Stimulated activated CD4-positive, alpha-beta T cell treated with anti-CD3 and anti-CD28 coated beads, Interleukin-1b, Interleukin-23, amount 100 ng/mL, for 1 hour (primary cell): ENCODE measurements around the gene ZNF148.
"Not testable (repeated sequence)": the region's sequence is repeated elsewhere in the genome, so short reads cannot be mapped to it uniquely, and the experiment has no call there.

Experiments used
- DNase-seq, 2 donors: peaks; one replicate each; pipeline ENCODE4 v3.0.0-alpha.2; 2020; ENCODE audit warnings: low read depth in 2 of 2

ZNF148 gene, protein sequence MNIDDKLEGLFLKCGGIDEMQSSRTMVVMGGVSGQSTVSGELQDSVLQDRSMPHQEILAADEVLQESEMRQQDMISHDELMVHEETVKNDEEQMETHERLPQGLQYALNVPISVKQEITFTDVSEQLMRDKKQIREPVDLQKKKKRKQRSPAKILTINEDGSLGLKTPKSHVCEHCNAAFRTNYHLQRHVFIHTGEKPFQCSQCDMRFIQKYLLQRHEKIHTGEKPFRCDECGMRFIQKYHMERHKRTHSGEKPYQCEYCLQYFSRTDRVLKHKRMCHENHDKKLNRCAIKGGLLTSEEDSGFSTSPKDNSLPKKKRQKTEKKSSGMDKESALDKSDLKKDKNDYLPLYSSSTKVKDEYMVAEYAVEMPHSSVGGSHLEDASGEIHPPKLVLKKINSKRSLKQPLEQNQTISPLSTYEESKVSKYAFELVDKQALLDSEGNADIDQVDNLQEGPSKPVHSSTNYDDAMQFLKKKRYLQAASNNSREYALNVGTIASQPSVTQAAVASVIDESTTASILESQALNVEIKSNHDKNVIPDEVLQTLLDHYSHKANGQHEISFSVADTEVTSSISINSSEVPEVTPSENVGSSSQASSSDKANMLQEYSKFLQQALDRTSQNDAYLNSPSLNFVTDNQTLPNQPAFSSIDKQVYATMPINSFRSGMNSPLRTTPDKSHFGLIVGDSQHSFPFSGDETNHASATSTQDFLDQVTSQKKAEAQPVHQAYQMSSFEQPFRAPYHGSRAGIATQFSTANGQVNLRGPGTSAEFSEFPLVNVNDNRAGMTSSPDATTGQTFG

DNA sequence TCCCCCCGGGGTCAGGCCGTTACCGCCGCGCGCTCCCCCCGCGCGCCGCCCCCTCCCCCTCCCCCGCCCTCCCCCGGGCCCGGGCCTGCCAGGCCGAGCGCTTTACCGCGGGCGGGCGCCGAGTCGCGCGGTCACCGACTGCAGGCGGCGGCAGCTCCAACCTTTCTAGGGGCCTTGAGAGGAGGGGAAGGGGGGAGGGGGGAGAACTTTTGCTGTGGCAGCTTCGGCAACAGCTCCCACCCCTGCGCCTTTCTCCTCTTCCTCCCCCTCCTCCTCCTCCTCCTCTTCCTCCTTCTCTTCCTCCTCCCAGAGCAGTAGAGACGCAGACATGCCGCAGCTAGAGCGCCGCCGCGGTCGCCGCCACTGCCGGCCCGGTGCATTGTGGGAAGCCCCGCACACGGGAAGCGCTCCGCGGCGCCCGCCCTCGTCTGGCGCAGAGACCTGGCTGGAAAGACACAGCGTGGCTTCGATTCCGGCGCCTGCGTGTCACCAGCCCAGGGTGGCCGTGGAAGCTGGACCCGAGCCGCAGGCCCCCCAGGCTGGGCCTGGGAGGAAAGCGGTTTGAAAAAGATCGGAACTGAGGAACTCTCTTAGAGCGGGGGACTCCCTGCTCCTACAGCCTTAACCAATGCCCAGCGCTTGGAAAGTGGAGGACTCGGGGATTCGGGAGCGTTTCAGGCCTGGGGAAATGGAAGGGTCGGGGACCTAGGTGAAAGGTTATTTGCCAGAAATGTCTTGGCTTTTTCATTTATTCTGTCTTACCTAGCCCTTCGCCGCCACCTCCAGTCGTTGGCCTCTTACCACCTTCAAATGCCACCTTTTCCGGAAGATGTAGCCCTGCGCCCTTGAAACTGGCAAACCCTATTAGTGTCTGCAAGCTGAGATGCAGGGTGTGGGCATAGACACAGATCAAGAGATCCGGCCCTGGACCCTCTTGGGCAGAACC, at the start of gene ZNF148:
ZNF148 (minus strand) TSS at position 330 of the 946 bp plus-strand sequence. CDS start 61,685 bp downstream, outside the sequence.
- DNase-seq = peak; percentile 69 to 75

DNA sequence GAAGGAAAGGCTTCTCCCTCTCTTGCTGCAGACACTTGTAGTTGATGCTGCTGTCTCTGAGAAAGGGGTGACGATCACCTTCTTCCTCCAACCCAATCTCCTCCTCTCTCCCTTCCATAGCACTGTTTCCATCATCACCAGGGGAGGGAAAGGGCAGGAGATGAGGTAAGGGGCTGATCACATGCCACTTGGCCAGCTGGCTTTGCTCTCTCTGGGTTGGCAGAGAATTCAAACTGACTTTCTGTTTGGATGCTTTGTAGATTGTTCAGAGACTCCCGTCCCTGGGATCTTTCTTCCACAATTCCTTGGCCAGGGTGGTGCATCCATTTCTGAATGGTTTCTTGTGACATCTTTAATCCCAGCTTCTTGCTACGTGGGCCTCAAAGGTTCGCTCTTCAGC, 43.2 kb upstream of the ZNF148 start:
- no peak for DNase-seq

DNA sequence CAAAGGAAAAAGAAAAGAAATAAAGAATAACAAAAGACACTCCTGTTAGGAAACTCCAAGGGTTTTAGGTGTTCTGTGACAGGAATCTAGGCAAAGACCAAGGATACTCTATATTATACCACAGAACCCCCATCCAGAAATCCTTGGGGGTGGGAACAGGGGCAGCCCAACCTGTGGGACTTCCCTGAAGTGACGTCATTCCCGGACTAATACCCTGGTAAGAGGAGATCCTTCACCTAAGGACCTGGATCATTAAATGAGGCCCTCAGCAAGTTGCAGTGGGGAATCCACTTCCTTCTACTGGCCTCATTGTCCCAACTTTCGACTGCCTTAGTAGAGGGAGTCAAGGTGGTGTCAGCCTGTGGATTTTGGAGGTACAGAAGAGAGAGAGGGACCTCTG, 41.1 kb upstream of the ZNF148 start:
- DNase-seq = no peak

DNA sequence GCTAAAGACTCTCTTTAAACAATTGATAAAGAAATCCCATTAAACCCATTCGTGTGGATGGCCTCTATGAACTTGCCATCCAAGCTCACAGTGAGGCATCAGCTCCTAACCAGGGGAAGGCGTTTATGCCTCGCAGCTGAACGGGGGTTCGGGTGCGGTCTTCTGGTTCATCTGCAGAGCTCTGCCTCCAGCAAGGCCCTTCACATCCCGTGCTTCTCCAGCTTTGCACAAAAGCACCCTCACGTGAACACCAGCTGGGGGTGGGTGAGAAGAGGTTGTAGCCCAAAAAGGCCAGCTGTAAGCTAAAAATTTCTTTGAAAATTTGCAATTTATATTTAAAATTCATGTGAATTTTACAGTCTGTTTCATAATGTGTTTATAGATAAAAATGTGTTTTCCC, 39.5 kb upstream of the ZNF148 start:
- no peak for DNase-seq

DNA sequence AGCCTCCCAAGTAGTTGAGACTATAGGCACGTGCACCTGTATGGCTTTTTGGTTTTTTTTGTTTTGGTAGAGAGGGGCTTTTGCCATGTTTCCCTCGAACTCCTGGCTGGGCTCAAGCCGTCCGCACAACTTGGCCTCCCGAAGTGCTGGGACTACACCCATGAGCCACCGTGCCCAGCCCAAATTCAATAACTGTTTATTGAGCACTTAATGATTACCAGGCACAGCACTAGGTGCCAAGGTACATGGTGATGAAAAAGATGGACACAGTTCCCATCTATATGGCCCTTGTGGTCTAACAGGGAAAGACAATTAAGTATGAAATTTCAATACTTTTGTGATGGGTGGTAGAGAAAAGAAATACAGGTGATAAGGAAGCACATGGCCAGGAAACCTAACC, 35.8 kb upstream of the ZNF148 start:
- DNase-seq = no peak

DNA sequence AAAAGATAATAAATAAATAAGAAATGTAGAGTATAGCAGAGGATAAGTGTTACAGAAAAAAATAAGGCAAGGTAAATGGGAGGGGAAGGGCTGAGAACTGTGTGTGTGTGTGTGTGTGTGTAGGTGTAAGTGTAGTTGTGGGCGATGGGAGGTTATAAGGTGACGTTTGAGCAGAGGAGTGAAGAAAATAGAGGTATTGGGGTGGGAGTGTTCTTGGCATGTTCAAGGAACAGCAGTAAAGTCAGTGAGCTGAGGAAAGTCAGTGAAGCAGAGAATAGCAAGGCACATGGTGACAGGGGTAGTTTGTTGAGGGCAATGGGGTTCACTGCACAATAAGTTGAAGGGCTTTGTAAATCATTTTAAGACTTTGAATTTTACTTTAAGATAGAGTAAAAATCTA, 30.9 kb upstream of the ZNF148 start:
- no peak for DNase-seq

DNA sequence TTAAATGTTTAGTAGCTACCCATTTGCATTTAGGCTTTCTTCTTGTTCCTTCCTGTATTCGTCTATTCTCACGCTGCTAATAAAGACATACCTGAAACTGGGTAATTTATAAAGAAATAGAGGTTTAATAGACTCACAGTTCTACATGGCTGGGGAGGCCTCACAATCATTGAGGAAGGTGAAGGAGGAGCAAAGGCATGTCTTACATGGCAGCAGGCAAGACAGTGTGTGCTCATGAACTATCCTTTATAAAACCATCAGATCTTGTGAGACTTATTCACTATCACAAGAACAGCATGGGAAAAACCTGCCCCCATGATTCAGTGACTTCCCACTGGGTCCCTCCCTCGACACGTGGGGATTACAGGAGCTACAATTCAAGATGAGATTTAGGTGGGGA, 30.4 kb upstream of the ZNF148 start:
- not testable (repeated sequence) for DNase-seq

DNA sequence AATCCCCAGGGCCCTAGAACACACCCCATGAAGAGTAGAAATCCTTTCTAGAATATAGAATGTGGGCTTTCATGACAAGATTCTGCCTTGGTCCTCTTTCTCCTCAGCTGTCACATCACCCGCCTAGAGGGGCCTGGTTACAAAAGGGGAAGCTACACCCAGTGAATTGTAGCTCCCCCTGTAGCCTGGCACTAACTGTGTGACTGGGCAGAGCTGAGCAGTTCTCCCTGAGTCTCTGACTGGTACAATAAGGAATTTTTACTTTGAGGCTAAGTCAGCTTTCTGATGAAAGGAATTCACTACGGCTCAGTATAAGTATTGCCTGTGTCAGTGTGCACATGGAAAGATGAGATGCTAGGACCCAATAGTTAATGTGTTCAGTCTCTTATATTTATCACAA, 28.7 kb upstream of the ZNF148 start:
- no peak for DNase-seq

DNA sequence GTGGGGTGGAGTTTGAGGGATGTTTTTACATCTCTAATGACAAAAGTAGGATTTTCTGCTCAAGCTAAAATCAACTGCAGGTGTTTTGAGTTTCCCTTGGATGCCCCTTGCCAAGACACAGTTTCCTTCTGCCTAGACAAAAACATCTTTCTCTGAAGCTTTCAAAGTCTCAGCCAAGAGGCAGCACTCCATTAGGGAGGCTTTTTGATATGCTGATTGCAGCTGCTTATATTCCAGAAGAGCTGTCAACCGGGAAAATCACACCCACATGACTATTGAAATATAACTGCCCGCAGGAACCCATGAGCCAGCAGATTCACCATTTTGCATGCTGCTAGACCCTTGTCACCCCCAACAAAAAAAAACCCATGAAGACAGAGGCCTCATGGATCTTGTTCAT, 27.5 kb upstream of the ZNF148 start:
- no peak for DNase-seq

DNA sequence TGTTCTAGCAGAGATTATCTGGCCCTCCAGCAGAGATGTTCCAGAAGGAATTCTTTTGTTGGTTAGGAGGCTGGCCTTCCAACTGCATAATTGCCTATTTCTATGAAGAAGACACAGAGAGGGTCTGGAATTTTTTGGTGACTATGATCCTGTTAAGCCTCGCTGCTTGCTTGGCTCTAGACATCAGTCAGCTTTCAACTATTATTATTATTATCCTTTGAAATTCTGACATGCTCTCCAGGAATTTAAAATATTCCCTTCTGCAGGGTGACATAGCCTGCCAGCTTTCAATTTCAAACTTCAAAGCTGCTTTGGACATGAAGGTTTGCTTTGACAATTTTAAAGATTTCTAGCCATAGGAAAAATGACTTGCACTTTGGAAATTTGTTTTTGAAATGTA, 26.3 kb upstream of the ZNF148 start:
- DNase-seq = no peak

DNA sequence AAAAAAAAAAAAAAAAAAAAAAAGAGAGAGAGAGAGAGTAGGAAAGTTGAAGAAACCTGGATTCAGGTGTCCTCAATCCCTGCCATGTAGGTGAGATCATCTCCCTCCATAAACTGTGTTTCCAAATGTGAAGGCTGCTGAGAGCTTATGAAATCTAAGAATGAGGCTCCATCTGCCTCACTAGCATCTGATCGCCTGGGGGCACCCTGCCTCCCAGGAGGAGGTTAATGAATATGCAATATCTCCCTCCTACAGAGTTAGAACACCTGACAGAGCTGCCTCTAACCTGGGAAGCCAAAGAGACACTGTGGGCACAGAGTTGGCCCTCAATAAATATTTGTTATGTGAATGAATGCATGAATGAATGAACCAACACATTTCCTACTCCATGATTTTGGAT, 23.8 kb upstream of the ZNF148 start:
- no peak for DNase-seq

DNA sequence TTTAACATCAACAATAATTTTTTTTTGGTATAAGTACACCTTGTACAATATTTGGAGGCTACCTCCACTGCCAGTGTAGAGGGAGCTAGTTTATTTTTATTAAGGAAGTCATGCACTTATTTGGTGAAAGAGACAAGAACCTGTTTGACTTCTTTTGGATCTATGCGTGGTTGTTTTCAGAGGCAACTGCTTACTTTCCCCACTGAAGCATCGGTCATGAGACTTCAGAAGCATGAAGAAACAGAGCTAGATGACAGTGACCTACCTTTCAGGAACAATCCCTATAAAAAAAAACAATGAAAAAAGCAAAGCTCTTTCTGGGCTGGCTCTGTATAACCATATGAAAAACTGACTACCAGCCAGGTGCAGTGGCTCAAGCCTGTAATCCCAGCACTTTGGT, 20.0 kb upstream of the ZNF148 start:
- DNase-seq = no peak

DNA sequence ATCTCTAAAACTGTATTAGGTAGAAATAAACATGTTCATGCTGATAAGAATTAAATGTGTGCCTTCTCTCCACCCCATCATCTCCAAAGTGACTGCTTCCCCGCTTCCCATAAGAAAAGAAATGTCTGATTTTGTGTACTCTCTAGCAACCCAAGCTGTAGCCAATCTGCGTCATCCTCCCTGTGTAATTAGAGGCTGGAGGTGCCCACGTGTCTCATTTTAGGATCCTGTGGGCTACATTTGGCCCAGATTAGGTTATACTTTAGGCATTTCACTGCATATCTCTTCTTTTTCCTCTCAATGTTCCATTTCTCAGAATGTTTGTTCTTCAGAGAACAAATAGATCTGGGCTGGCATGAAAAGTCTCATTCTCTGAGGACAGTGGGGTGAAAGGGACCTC, 19.3 kb upstream of the ZNF148 start:
- no peak for DNase-seq

DNA sequence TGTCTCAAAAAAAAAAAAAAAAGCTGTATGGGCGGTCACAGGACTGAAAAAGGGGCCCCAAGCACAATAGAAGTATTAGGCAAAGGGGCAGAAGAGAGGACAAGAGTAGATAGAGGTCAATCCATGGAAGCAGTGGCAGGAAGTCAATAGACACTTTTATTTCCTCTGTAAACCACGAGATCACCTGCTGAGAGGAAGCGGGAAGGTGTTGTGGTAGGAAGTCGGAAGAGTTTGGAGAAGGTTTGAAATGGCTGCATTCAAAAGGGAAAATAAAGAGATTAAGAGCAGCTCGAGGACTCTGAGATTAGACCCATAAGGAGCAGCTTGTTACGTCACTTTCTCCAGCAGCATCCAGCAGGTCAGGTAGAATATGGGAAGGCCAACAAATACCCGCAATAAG, 14.2 kb upstream of the ZNF148 start:
- DNase-seq = no peak

DNA sequence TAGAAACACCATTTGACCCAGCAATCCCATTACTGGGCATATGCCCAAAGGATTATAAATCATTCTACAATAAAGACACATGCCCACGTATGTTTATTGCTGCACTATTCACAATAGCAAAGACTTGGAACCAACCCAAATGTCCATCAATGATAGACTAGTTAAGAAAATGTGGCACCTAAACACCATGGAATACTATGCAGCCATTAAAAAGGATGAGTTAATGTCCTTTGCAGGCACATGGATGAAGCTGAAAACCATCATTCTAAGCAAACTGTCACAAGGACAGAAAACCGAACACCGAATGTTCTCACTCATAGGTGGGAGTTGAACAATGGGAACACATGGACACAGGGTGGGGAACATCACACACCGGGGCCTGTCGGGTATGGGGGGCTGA, 13.2 kb upstream of the ZNF148 start:
- not testable (repeated sequence) for DNase-seq

DNA sequence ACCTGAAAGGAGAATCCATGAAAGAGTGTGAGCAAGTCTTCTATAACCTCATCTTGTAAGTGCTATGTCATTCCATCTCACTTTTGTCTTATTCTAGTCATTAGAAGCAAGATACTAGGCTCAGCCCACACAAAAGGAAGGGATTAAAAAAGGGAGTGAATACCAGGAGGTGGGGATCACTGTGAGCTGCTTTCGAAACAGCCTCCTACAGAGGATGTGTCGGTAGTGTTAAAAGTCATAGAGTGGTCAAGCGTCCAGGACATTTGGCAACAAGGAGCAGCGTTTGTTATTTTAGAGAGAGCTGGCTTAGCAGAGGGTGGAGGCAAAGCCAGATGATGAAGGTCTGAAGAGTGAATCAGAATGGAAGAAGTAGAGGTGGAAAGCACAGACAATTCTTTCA, 11.7 kb upstream of the ZNF148 start:
- no peak for DNase-seq

DNA sequence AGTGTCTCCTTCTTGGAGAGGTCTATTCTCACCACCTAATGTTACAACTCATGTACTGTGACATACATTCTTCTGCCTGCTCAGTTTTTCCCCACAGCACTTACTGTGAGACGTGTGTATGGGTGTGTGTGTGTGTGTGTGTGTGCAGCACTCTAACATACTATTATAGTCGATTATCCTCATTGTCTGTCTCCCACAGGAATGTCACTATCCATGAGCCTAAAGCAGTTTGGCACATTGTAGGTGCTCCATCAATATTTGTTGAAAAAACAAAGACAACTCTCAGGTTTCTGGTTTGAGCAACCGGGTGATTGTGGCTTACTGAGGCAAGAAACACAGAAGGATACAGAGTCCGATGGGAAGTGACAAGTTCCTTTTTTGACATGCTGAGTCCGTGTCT, 8.6 kb upstream of the ZNF148 start:
- no peak for DNase-seq

DNA sequence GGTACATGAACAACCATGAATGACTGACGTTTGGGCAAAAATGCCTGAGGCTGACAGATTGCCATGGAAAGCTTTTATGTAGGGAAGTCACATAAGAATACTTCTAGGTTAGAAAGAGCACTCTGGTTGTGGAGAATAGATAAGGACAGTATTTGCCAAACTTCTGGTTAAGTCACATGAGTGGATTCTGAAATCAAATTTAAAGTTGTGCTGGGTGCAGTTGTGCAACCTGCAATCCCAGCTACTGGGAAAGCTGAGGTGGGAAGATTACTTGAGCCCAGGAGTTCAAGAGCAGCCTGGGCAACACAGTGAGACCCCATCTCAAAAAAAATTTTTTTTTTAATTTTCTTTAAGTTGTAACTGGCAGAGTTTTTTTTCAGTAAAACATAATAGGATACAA, 7.2 kb upstream of the ZNF148 start:
- DNase-seq = no peak

DNA sequence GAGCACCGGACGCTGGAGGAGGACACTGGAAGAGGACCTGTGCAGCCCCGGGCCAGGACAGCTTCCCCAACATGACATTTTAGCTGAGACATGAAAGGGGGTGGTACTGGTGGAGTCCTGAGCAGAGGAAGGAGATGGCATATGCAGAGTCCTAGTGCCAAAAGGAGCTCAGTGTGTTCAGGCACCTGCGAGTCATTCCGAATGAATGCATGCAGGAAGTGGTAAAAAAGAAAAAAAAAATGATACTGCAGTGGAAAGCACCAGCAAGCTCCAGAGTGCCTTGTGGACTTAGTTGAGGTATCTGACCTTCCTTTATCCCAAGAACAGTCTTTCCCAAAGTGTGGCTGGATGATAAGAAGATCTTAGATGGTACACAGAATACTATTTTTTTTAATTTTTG, 6.6 kb upstream of the ZNF148 start:
- DNase-seq = no peak

DNA sequence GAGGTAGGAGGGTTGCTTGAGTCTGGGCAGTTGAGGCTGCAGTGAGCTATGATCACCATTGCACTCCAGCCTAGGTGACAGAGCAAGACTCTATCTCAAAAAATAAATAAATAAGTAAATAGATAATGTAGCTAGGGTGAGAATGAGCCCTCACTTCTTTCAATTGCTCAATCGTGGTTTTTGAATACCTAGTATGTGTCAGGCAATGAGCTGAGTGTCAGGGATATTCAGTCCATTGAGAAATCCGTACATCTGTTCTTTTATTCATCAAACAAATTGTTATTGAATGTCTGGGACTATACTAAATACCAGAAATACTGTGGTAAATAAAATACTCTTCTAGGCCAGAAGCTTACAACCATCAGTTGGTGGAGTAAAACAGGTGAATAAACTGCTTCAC, 6.2 kb upstream of the ZNF148 start:
- DNase-seq = no peak

DNA sequence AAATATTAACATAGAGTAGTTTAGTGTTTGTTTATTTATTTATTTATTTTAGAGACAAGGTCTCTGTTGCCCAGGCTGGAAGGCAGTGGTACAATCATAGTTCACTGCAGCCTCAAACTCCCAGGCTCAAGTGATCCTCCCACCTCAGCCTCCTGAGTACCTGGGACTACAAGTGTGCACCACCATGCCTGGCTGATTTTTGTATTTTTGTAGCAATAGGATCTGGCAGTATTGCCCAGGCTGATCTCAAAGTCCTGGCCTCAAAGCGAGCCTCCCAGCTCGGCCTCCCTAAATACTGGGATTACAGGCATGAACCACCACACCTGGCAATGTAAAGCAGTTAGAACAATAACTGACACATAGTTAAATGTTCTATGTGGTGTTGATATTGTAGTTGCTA, 4.4 kb upstream of the ZNF148 start:
- DNase-seq = no peak

DNA sequence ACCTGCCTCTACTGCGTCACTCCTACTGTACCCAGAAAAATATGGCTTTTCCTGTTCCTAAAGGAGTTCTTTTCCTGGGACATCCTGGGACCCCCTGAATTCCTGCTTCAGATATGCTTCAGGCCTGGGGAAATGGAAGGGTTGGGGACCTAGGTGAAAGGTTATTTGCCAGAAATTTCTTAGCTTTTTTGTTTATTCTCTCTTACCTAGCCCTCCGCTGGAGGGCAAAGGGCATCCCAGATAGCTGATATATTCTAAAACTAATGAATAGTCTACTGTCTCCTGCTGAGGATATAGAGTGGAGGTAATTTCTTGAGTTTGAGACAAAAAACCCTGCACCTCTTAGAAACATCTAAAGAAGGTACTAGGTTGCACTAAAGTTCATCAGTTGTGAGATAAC, 3.6 kb upstream of the ZNF148 start:
- DNase-seq = no peak
